Ramos (cell line): ENCODE data around the gene PACRG.

ENCODE experiments used
- in situ Hi-C: fragments of 300-500 bp; cut with MboI; formaldehyde crosslinking; loops from one replicate; pipeline ENCODE4 v1.14.3; 2022; ENCODE audit warnings: low sequenced_read_pairs; ENCODE audit not compliant: unreplicated experiment

The PACRG gene

DNA sequence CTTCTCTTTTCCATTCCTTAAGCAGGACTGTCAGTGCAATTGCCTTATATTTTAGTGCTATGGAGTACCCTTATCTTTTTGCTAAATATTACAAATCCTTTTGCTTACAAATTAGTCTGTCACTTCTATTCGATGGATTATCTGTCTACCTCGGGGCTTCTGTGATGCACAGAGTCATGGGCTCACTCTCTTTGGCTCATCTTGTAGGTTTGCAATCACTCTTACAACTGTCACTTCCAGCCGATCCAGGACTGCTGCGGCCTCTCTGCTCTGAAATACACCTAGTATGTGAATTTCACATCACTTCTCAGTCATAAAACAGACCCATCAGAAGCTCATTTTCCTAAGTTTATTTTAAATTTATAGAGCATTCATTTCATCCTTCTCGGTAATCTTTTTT lies 393.5 kb downstream of the PACRG start:
- in situ Hi-C loops: no loop called here

DNA sequence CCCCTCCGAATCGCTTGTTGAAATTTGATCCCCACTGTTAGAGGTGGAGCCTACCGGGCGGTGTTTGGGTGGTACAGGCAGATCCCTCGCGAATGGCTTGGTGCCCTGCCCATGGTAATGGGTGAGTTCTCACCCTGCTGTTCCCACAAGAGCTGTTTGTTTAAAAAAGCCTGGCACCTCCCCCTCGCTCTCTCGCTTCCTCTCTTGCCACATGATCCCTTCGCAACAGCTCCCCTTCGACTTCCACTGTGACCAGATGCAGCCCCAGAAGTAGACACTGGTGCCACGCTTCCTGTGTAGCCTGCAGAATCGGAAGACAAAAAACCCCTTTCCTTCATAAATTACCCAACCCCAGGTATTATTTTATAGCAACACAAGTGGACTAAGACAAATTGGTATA lies 394.6 kb downstream of the PACRG start:
- in situ Hi-C loops: no loop called here

DNA sequence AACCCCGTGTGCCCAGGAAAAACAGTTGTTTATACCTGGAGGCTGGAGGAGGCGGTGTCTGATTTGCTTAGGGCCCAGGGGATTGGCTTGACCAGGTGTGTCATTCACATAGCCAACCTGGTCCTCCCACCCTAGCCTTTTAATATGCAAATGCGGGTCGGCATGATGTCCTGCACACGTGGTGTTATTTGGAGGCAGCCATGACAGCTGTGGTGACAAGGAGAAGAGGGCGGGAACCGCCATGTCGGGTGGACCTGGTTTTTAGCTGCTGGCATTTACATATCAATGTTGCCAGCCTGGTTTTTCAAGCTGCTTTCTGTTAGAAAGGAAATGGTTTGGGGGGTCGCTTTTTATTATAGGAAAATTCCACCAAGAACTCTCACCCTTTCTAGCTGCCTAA lies 395.3 kb downstream of the PACRG start:
- in situ Hi-C loops: no loop called here

DNA sequence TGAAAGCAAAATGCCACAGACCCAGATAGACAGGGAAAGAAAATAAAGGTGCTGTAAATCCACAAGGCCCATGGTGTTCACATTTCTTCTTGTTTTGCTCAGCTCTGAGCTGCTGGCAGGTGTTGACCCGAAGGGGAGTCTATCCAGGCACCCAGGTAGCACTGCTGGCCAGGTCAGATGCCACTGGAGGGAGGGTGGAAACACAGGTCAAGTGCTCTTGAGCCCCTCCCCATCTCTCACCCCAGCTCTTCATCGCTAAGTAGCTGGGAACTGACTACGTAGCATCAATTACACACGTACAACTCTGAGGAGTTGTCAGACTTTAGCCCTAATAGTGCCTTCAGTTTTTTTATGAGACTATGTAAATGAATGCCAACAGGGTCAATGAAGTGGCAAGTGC lies 399.0 kb downstream of the PACRG start:
- in situ Hi-C loops: no loop called here

DNA sequence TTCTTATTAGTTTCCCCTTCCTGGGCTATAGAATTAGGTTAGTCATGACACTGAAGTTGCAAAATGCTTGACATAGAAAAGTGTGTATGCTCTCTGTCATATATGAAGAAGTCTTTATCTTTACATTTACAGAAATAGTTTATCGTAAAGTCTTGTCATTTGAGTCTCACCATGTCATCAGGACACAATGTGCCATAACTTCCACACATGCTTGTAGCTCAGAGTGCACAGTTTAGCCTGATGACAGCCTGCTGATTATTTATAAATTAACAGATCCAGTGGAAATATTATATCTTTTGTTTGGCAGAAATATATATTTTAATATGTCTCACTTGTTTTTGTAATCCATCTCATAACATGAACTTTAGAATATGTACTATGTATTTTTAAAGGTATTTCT lies 399.8 kb downstream of the PACRG start:
- in situ Hi-C loops: no loop called here

DNA sequence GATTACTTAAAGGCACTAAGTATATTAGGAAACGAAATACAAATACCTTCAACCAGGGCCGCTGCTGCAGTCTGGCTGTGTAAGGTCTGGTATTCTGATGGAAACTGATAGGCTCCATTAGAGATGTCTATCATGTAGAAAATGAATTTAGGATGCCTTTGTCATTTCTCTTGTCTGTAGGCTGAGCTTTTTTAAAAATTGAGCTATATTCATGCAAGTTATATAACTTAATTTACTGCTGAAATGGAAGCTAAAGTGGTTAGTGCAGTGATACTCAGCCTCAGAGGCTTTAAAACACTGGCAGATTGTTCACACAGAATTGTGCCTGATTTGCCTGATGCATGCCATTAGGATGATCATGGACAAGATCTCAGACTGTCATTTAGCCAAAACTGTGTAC lies 400.6 kb downstream of the PACRG start:
- in situ Hi-C loops: no loop called here

DNA sequence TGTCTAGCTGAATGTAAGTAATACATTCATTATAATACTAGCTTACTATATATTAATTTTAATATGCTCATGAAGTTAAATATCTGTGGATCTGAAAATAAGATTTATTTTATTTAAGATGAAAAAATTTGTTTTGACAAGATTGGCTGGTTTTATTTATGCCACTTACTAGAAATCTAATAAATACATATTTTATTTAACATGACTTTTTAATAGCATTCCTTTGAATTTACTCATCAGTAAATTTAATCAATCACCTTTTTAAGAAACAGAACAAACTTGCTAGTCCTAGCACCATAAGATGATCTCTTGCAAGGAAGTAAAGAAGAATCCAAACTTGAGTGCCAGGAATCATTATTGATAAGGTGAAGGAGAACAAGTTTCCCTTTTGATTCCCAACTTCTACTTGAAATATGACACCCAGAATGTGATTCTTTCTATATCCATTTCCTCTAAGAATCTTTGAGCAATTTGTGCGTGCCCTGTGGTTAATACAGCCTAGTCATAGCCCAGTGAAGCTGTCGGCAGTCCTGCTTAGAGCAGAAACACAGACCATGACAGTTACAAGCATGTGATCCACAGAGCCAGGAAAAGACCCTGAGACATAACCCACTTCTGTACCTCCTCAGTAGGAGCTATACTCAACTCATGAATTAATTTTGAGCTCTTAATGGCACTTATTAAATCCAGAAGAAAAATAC lies 404.4 kb downstream of the PACRG start:
- in situ Hi-C loops: no loop called here

DNA sequence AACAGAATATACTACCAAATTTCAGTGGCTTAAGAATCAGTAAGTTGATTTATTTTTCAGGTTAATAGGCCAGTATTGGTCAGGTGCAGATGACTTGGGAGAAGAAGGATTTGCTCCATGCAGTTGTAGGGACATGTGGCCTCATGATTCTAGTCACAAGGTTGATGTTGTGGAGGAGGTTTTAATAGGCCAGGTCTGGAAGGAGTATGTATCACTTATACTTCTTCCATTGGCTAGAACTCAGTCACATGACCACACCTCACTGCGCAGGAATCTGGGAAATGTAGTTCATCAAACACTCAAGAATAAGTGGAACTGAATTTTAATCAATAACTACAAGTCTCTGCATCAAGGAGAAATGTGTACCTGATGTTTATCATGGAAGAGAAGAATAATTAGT lies 405.2 kb downstream of the PACRG start:
- in situ Hi-C loops: no loop called here

DNA sequence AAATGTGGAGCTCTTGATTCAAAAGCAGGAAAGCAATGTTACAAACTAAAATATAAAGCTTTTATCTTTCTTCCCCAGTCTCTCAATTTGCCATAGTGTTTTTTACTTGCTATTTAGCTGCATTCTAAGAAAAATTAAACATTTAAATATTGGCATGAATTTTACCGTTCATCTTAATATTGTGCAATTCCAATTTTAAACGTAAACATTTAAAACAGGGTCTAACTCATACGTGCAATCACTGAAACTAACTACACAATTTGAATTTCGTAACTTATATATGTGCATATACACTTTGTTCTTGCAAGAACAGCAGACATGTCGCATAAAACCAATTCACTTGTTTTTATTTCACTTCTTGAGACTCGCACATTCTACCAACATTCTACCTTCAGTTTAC lies 405.9 kb downstream of the PACRG start:
- in situ Hi-C loops: no loop called here

DNA sequence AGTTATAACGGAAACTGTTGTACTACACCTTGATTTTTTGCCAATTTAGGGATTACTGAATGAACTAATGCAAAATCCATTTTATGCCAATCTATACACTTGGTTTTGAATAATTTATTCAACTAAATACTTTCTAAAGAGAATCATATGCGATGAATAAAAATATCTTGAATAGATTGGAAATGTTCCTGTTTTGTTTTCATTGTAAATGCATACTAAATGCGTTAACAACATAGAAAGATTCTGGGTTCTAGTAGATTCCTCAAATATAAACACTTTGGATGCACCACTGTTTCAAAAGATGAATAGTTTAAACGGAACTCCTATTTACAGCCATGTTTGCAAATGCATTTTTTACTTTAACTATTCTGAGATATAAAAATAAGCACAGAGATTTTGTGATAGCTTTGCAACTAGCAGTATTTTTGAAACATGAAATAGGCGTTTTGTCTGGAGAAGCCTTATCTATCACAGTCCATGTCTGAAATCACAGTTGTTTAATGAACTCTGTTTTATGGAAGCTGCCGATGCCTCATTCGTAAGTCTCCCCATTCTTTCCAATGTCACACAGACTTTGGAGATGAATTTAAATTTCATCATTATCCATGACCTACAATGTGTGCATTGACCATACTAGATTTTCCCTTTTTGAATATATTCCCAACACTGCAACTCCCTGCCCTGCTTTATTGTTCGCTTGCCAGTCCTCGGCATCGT lies 409.1 kb downstream of the PACRG start:
- in situ Hi-C loops: no loop called here

DNA sequence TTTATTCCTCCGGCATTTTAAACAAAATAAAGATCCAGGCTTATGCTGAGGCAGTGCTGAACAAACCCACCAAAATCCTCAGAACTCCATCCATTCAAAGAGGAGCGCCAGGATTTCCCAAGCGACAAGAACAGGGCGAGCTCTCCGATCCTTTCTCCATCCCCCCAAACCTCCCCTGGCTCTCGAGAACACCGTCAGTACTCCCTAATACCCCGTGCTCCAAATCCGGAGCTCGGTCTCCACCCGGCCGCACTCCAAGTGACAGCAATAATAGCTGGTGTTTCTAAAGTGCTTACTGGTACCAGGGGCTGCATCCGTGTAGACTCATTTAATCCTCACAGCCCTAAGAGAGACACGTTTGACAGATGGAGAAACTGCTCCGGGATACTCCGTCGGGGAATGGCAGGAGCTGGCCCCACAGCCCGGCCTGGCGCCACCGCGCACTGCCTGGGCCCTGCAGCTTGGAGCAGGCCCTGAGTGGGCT lies 409.7 kb downstream of the PACRG start:
- in situ Hi-C loops: no loop called here

DNA sequence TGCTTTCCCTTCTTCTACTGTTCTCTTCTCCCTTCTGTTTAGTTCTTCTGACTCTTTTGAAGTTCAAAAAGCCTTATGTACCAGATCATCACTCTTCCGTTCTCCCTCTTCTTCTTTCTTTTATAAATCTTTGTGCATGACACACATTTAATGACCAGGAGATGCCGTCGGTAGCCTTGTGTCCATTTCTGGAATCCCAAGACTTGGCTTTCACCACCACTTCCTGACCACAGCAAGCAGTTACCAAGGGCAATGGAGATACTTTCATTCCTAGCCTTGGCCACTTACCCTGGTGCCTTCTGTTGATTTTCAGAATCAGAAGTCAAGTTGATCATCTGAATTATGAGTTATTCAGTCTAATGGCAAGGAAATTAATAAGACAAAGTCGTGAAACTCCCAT lies 418.3 kb downstream of the PACRG start:
- in situ Hi-C loops: no loop called here

DNA sequence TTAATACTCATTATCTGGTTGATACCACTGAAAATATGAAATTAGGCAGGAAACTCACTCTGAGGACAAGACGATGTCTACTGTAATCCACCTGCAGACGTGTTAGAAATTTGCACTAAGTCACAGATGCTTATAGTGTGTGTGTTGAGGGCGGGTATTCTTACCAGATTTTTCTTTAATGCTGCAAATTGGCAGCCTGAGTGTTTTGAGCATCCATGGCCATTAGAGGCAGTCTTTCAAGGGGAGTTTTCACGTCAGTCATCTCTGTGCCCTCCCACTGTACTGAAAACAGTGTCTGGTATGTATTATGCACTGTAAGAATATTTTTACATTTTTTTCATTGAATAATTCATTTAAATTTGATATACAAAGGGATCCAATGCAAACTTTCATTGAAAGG lies 420.2 kb downstream of the PACRG start:
- in situ Hi-C loops: no loop called here

DNA sequence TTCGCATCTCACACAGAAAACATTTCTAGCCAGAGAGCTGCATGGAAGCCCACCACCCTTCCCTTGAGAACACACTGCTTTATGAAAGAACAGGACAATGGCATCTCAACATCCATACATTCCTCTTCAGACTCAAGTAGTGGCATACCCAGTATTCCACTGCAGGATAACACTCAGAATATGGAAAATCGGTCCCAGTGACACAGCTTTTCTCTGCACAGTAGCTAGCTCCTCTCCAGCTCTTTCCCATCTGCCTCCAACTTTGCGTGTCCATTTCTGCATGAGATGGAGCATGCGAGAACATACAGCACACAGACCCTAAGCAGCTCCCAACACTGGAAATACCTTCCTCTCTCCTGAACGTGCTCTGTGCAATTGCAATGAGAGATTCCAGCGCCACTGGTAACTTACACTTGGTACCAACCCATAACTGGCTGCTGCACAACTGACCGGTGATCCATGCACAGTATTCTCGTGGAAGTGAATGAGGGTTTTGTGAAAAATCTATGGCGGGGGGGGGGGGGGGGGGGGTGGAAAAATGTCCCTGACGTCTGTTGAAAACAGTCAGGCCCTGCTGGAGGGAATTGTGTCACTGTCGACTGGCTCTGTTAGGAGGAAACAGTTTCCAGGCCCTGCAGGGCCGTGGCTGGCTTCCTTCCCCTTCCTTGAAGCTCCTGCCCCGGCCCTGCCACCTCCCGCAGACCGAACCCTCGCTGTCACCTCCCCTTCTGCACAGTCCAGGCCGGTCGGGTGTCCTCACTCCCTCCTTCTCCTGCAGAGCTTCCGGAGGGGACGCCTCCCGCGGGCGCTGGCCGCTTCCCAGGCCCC lies 420.9 kb downstream of the PACRG start:
- in situ Hi-C loops: no loop called here

DNA sequence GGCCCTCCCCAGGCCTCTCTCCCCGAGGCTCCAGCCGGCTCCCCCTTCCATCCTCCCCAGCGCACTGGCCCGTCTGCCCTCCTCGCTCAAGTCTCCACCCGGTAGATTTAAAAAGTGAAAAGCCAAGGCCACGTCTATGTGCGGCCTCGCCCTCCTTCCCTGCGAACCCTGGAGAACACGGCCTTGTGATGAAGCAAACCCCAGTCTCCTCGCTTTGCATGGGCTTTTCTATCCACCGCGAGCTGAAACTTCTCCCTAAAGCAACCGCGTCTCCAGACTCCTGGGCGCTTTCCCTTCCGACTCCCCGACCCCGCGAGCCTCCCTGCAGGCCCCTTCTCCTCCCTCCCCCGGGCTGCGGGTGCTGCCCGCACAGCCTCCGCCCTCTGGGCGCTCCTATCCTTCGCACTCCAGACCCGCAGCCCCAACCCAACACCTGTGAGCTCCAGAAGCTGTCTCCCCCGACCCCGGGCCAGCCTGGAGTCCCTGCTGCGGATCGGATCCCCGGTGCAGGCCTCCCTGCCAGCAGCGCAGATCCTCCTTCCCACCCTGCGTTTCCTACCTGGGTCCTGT lies 421.6 kb downstream of the PACRG start:
- in situ Hi-C loops: no loop called here

DNA sequence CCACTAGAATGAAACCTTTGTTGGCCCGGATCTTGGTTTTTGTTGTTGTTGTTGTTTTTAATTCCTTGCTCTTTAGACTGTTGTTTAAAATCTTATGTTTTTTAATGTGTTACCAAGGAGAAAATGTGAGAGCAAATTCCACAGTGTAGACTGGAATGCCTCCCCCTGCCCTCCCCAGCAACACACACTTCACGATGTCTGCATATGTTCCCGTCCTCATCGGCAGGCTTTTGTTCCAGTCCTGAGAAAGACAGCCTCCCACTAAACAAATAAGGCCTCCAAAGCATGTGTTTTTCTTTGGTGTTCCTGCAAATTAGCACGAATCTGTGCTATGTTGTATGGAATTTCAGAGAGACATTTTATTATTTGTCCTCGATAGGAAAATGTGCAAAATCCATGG lies 423.4 kb downstream of the PACRG start:
- in situ Hi-C loops: no loop called here

DNA sequence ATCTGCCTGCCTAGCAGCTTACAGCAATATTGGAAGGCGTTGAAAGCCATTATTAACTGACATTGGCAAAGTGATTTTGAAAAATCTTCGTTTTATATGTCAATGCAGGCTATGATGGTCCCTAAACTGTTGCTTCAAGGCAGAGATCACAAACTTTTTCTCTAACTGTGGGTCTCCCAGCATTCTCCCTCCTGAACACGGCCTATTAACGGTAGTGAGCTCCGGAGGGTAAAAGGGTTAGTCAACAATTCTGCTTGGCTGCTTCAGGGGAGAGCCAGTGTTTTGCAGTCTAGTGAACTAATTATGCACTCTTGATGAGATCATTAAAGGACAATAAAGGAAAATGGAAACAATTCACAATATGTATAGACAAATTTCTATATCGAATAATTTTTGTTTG lies 424.9 kb downstream of the PACRG start:
- in situ Hi-C loops: no loop called here

DNA sequence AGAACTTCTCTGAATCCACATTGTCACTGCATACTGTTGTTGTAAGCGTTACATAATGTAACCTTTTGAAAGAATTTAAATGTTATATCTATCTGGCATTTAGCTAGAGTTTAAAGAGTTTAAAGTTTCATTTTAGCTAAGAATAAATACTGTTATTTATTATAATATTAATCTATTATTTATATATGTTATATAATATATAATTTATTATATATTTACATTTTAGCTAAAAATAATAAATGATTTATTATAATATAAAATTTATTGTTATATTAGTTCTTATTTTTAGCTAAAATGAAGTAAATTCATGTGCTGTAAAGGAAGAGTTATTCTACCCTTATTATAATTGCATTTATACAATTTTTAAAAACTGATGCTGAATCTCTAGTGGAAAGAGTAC lies 431.3 kb downstream of the PACRG start:
- in situ Hi-C loops: no loop called here

DNA sequence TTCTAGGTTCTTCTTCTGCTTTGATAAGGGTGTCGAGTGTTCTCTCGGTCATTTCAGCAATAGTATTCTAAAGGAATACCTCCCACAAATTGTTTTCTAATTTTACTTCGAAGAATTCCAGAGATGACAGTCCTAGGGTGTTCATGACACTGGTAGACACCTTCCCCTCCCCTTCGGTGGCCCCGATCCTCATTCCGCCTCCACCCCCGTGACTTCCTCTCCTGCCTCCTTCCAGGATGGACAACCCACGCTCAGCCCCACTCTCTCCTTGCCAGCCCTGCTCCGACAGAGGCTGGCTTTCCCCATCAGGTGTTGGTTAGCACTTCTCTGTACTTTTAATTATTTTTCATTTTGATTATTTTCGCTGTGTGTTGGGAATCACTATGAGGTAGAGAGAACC lies 431.9 kb downstream of the PACRG start:
- in situ Hi-C loops: no loop called here

DNA sequence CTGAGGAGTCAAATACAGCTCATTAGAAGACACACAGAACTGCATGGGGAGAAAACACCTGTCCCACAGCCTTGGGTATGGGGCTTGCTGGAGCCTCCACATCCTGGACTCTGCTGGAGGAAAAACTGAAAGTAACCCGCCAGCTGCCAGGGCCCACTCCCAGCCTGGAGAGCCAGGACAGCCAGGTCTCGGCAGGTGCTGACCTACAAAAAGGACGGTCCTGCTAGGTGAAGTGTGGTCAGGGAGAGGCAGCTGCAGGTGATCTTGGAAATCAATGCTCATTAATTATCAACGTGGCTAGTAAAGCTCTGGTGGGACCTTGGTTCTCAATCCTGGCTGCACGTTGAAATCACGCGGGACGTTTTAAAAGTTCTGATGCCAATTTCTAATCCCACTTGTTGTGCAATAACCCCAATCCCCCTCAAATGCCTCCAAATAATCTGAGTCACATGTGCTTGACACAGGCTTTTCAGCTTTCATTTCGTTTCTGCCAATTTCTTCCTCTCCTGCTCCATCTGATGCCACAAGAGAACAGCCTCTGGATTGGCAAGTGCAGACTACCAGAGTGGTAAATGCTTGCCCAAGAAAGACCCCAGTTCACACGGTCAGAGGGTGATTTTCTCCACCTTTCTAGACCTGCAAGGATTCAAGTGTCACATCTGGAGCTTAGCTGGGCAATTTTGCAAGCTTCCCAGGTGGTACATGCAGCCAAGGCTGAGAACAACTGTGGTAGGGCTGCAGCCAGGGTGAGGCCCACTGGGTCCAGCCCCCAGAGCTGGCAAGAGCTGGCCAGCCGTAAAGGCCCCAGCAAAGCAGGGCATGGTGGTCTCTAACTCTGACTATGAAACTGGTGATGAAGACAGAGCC lies 434.5 kb downstream of the PACRG start:
- in situ Hi-C loops: no loop called here
